Mesenchymal stem cell (in vitro differentiated cells and primary cell): ENCODE results near the gene GABBR2.

Experiments used
- DNase-seq: peaks from one replicate; pipeline ENCODE4 v3.0.0-alpha.2; 2013
- H2AFZ ChIP-seq: one replicate; pipeline ENCODE4 v1.6.1; 2013; ENCODE audit warnings: low read depth, mild to moderate bottlenecking, control low read depth, inconsistent platforms, low read length, moderate library complexity
- H2AK5ac ChIP-seq: 2 replicates; pipeline ENCODE4 v1.6.1; 2013; ENCODE audit warnings: low read length, moderate library complexity, mild to moderate bottlenecking, inconsistent platforms; ENCODE audit not compliant: severe bottlenecking
- H2BK120ac ChIP-seq: one replicate; pipeline ENCODE4 v1.6.1; 2013; ENCODE audit warnings: low read depth, mild to moderate bottlenecking, inconsistent platforms, low read length, moderate library complexity
- H2BK12ac ChIP-seq, 2 experiments: one replicate each; pipeline ENCODE4 v1.6.1; 2013; ENCODE audit warnings: inconsistent platforms in 2 of 2, low read length in 2 of 2, mild to moderate bottlenecking in 2 of 2, moderate library complexity in 2 of 2, control low read depth in 1 of 2
- H2BK15ac ChIP-seq: one replicate; pipeline ENCODE4 v1.6.1; 2013; ENCODE audit warnings: mild to moderate bottlenecking, low read depth, inconsistent platforms; ENCODE audit not compliant: poor library complexity, severe bottlenecking
- H2BK5ac ChIP-seq: 2 replicates; pipeline ENCODE4 v1.6.1; 2013; ENCODE audit warnings: low read depth, mild to moderate bottlenecking, low read length, control low read depth, inconsistent platforms; ENCODE audit not compliant: poor library complexity, severe bottlenecking
- H3K14ac ChIP-seq, 2 experiments: one replicate each; pipeline ENCODE4 v1.6.1; 2013; ENCODE audit warnings: inconsistent platforms in 2 of 2, low read length in 2 of 2, control low read depth in 1 of 2, mild to moderate bottlenecking in 1 of 2, moderate library complexity in 1 of 2
- H3K18ac ChIP-seq, 2 experiments: one replicate each; pipeline ENCODE4 v1.6.1; 2013; ENCODE audit warnings: inconsistent platforms in 2 of 2, low read length in 2 of 2, control low read depth in 1 of 2, low read depth in 1 of 2, mild to moderate bottlenecking in 1 of 2
- H3K23ac ChIP-seq, 2 experiments: one replicate each; pipeline ENCODE4 v1.6.1; 2013; ENCODE audit warnings: inconsistent platforms in 2 of 2, low read length in 2 of 2, mild to moderate bottlenecking in 2 of 2, moderate library complexity in 2 of 2, control low read depth in 1 of 2
- H3K27ac ChIP-seq: 2 replicates; pipeline ENCODE4 v1.5.1; 2013; ENCODE audit warnings: mild to moderate bottlenecking, moderate library complexity, low read length, control low read depth, inconsistent platforms; ENCODE audit not compliant: poor library complexity, severe bottlenecking
- H3K27me3 ChIP-seq, 2 experiments: 2 replicates each; pipeline versions ENCODE4 v1.6.1 to v1.7.0; 2013; ENCODE audit warnings: low read length in 2 of 2, mild to moderate bottlenecking in 2 of 2, moderate library complexity in 2 of 2, control low read depth in 1 of 2, inconsistent platforms in 1 of 2; ENCODE audit not compliant: control insufficient read depth in 1 of 2, insufficient read depth in 1 of 2
- H3K36me3 ChIP-seq, 2 experiments: 2 replicates each; pipeline versions ENCODE4 v1.6.1 to v1.7.0; 2013; ENCODE audit warnings: low read length in 2 of 2, control low read depth in 1 of 2, inconsistent platforms in 1 of 2, low read depth in 1 of 2, mild to moderate bottlenecking in 1 of 2; ENCODE audit not compliant: insufficient read depth in 2 of 2, control insufficient read depth in 1 of 2
- H3K4ac ChIP-seq, 2 experiments: one replicate each; pipeline ENCODE4 v1.6.1; 2013; ENCODE audit warnings: inconsistent platforms in 2 of 2, low read length in 2 of 2, mild to moderate bottlenecking in 2 of 2, moderate library complexity in 2 of 2, control low read depth in 1 of 2, low read depth in 1 of 2
- H3K4me1 ChIP-seq: 2 replicates; pipeline ENCODE4 v1.6.1; 2013; ENCODE audit warnings: low read depth, low read length, control low read depth; ENCODE audit not compliant: control insufficient read depth, insufficient read depth
- H3K4me2 ChIP-seq: 2 replicates; pipeline ENCODE4 v1.6.1; 2013; ENCODE audit warnings: low read length, mild to moderate bottlenecking, inconsistent platforms; ENCODE audit not compliant: poor library complexity, severe bottlenecking
- H3K4me3 ChIP-seq, 2 experiments: 2 replicates each; pipeline versions ENCODE4 v1.5.1 to v1.7.0; 2013; ENCODE audit warnings: low read length in 2 of 2, mild to moderate bottlenecking in 2 of 2, control low read depth in 1 of 2, low read depth in 1 of 2; ENCODE audit not compliant: insufficient read depth in 1 of 2
- H3K79me1 ChIP-seq: replicated peaks from 2 replicates; pipeline ENCODE4 v1.6.1; 2013; ENCODE audit warnings: mild to moderate bottlenecking, control low read depth, low read length, inconsistent platforms; ENCODE audit not compliant: poor library complexity, severe bottlenecking
- H3K9ac ChIP-seq: 2 replicates; pipeline ENCODE4 v1.7.0; 2013; ENCODE audit warnings: mild to moderate bottlenecking, low read length, moderate library complexity
- H3K9me3 ChIP-seq: 2 replicates; pipeline ENCODE4 v1.7.0; 2013; ENCODE audit warnings: mild to moderate bottlenecking, low read length; ENCODE audit not compliant: control insufficient read depth
- H4K8ac ChIP-seq: one replicate; pipeline ENCODE4 v1.6.1; 2013; ENCODE audit warnings: inconsistent platforms, mild to moderate bottlenecking, low read length, moderate library complexity
- H4K91ac ChIP-seq: one replicate; pipeline ENCODE4 v1.6.1; 2013; ENCODE audit warnings: mild to moderate bottlenecking, low read length, inconsistent platforms
- WGBS: methylation state at CpG from one replicate; pipeline ENCODE4 v1.1.7; 2013; ENCODE audit warnings: mixed read lengths; 5-methylcytosine and 5-hydroxymethylcytosine counted together

GABBR2 gene

DNA sequence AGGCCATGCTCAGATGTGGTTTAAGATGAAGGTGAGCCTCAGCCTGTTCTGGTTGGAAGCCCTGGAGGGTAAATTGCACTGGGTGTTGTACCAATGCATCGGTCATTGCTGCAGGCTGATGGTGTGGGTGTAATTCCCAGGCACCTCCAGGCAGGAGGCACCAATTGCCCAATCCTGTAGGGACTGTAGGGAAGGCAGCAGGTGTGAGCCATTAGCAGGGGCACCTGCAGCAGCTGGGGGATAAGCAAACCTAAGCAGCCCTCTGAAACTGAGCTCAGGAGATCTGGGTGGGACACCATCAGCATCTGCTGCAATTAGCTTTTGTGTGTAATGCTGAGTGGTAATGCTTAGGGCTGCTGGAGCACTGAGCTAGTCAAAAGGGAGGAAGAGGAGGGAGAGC lies 263.2 kb downstream of the GABBR2 start:
- H3K9ac ChIP-seq, result no peak overlapping the region
- no peaks in the 10 kb centered on the region for H3K4me1 ChIP-seq
- H2BK12ac ChIP-seq, result no peak overlapping the region
- no peak overlapping the region for H3K14ac ChIP-seq
- no peak overlapping the region for H3K4me3 ChIP-seq
- H3K79me1 ChIP-seq, result no peaks in the 10 kb centered on the region
- 86% methylated on average over 1 of the region's 1 CpG for WGBS
- peaks cover 6% of the 10 kb centered on the region for H3K9me3 ChIP-seq
- no peak overlapping the region for H3K18ac ChIP-seq
- H3K23ac ChIP-seq, result peak overlapping the region in 1 of 2 experiments; percentile 87
- H2AFZ ChIP-seq, result no peak overlapping the region
- DNase-seq, result no peak
- no peak overlapping the region for H2AK5ac ChIP-seq
- H3K4ac ChIP-seq, result no peak overlapping the region
- no peak overlapping the region for H2BK120ac ChIP-seq
- H3K27me3 ChIP-seq, result peaks cover 30 to 46% of the 10 kb centered on the region in 2 experiments
- H2BK5ac ChIP-seq, result no peak overlapping the region
- H3K4me2 ChIP-seq, result no peak overlapping the region
- H4K8ac ChIP-seq, result no peak overlapping the region
- H3K27ac ChIP-seq, result no peak overlapping the region
- H4K91ac ChIP-seq, result no peak overlapping the region
- no peaks in the 10 kb centered on the region for H3K36me3 ChIP-seq
- H2BK15ac ChIP-seq, result no peak overlapping the region

DNA sequence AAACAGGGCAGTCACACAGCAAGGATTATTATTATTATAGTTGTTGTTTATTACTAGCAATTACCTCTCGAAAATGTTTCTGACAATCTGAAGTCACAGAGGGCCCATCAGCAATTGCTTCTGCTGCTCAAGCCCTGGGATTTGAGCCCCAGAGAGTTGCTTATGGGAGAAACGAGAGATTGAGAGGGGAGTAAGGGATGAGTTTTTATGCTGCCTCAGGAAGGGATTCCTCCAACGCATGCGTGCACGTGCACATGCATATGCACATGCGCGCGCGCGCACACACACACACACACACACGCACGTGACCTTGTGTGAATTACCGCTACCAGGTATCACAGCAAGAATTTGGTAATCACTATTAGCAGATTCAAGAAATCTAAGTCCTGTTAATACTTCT lies 264.1 kb downstream of the GABBR2 start:
- Histone ChIP-seq H2BK12ac (no peak overlapping the region), H3K36me3 (no peaks in the 10 kb centered on the region), H2BK120ac (no peak overlapping the region), H3K9me3 (no peaks in the 10 kb centered on the region), H4K8ac (no peak overlapping the region), H3K79me1 (no peaks in the 10 kb centered on the region), H3K9ac (no peak overlapping the region), H3K4me2 (no peak overlapping the region), H2AFZ (no peak overlapping the region), H2BK5ac (no peak overlapping the region), H2BK15ac (no peak overlapping the region), H3K14ac (no peak overlapping the region), H3K4me3 (no peak overlapping the region), H3K18ac (no peak overlapping the region), H3K4me1 (no peaks in the 10 kb centered on the region), H2AK5ac (no peak overlapping the region), H4K91ac (no peak overlapping the region), H3K23ac (no peak overlapping the region), H3K27me3 (peaks cover 30 to 46% of the 10 kb centered on the region in 2 experiments), H3K27ac (no peak overlapping the region), H3K4ac (no peak overlapping the region)
- no peak for DNase-seq
- 95% methylated on average over 13 of the region's 13 CpGs for WGBS

DNA sequence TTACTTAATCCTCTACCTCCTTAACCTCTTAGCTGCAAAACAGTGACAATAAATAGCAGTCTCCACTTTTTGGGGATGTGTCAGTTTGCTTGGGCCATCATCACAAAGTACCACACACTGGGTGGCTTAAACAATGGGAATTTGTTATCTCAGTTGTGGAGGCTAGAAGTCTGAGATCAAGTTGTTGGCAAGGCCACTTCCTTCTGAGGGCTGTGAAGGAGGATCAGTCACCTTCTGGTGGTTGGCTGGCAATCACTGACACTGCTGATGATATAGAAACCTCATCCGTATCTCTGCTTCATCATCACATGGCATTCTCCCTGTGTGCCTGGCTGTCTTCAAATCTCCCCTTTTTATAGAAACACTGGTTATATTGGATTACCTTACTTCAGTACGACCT lies 266.2 kb downstream of the GABBR2 start:
- peaks cover 30 to 44% of the 10 kb centered on the region in 2 experiments for H3K27me3 ChIP-seq
- H2BK15ac ChIP-seq, result no peak overlapping the region
- H3K18ac ChIP-seq, result no peak overlapping the region
- no peak overlapping the region for H2AFZ ChIP-seq
- no peak overlapping the region for H2BK12ac ChIP-seq
- no peaks in the 10 kb centered on the region for H3K79me1 ChIP-seq
- no peak overlapping the region for H2BK120ac ChIP-seq
- no peaks in the 10 kb centered on the region for H3K4me1 ChIP-seq
- H4K91ac ChIP-seq, result no peak overlapping the region
- H3K23ac ChIP-seq, result no peak overlapping the region
- H3K4ac ChIP-seq, result no peak overlapping the region
- no peak overlapping the region for H3K4me2 ChIP-seq
- H2AK5ac ChIP-seq, result no peak overlapping the region
- no peaks in the 10 kb centered on the region for H3K36me3 ChIP-seq
- no peak overlapping the region for H4K8ac ChIP-seq
- no peak overlapping the region for H2BK5ac ChIP-seq
- no peak for DNase-seq
- H3K9me3 ChIP-seq, result no peaks in the 10 kb centered on the region
- H3K9ac ChIP-seq, result no peak overlapping the region
- WGBS, result 91% methylated on average over 1 of the region's 2 CpGs
- no peak overlapping the region for H3K27ac ChIP-seq
- no peak overlapping the region for H3K4me3 ChIP-seq
- H3K14ac ChIP-seq, result no peak overlapping the region

DNA sequence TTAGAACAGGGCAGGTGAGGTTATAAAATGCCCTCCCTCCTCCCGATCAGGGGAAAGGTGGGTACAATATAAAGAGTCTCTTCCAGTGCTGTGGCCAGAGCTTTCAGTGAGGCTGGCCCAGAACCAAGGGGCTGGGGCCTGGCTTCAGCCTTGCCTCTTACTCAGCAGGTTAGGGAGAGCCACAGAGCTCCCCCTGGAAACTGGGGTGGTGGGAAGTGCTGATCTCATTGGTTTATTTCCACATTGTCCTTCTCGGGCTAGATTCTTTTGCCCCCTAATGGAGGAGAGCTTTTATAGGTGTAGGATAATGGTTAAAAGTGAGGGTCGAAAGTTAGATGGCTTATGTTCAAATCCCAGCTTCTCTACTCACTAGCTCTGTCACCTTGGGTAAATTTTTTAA lies 266.6 kb downstream of the GABBR2 start:
- Histone ChIP-seq H2BK12ac (no peak overlapping the region), H3K4ac (no peak overlapping the region), H3K27ac (no peak overlapping the region), H2AFZ (no peak overlapping the region), H2BK5ac (no peak overlapping the region), H3K18ac (no peak overlapping the region), H3K9me3 (no peaks in the 10 kb centered on the region), H3K4me2 (no peak overlapping the region), H3K4me3 (no peak overlapping the region), H2AK5ac (no peak overlapping the region), H3K79me1 (no peaks in the 10 kb centered on the region), H3K14ac (no peak overlapping the region), H3K4me1 (no peaks in the 10 kb centered on the region), H3K23ac (no peak overlapping the region), H2BK120ac (no peak overlapping the region), H3K27me3 (peaks cover 30 to 44% of the 10 kb centered on the region in 2 experiments), H4K8ac (no peak overlapping the region), H3K9ac (no peak overlapping the region), H3K36me3 (no peaks in the 10 kb centered on the region), H2BK15ac (no peak overlapping the region), H4K91ac (no peak overlapping the region)
- no peak for DNase-seq
- 72% methylated on average over 2 of the region's 3 CpGs for WGBS
